Hepatocyte (in vitro differentiated cells): ENCODE measurements around the gene DOLPP1. TPM values are rescaled to one million over a fixed set of nuclear protein-coding genes. Genes with fewer than 3 reads are reported as not detected.
A peak's percentile ranks its signal among the peaks of the same experiment; 100 is the strongest.

ENCODE experiments used
- DNase-seq: peaks from one replicate; pipeline ENCODE4 v3.0.0-alpha.2; 2016; ENCODE audit warnings: low spot score
- H2AFZ ChIP-seq: fragments of 200-600 bp; sonication (generic); 2 replicates; pipeline ENCODE4 v1.6.0; 2016; ENCODE audit warnings: antibody characterized with exemption, mild to moderate bottlenecking
- H3K27ac ChIP-seq: fragments of 200-600 bp; sonication (generic); 2 replicates; pipeline ENCODE4 v1.5.1; 2016; ENCODE audit warnings: mild to moderate bottlenecking
- H3K27me3 ChIP-seq: fragments of 200-600 bp; sonication (generic); 2 replicates; pipeline ENCODE4 v1.6.1; 2016
- H3K36me3 ChIP-seq: fragments of 200-600 bp; sonication (generic); replicated peaks from 2 replicates; pipeline ENCODE4 v1.5.1; 2016; ENCODE audit warnings: low read depth; ENCODE audit not compliant: insufficient read depth
- H3K4me1 ChIP-seq: fragments of 200-600 bp; sonication (generic); 2 replicates; pipeline ENCODE4 v1.5.1; 2016; ENCODE audit warnings: mild to moderate bottlenecking, moderate library complexity; ENCODE audit not compliant: insufficient read depth
- H3K4me2 ChIP-seq: fragments of 200-600 bp; sonication (generic); 2 replicates; pipeline ENCODE4 v1.6.0; 2016
- H3K4me3 ChIP-seq: fragments of 200-600 bp; sonication (generic); 2 replicates; pipeline ENCODE4 v1.5.1; 2016; ENCODE audit warnings: mild to moderate bottlenecking
- H3K79me2 ChIP-seq: fragments of 200-600 bp; sonication (generic); 2 replicates; pipeline ENCODE4 v1.6.0; 2017; ENCODE audit warnings: mild to moderate bottlenecking
- H3K9me2 ChIP-seq: fragments of 200-600 bp; sonication (generic); replicated peaks from 2 replicates; pipeline ENCODE4 v1.6.0; 2017; ENCODE audit warnings: mild to moderate bottlenecking; ENCODE audit not compliant: insufficient read depth
- H3K9me3 ChIP-seq: fragments of 200-600 bp; sonication (generic); 2 replicates; pipeline ENCODE4 v1.5.1; 2016; ENCODE audit warnings: low read depth, mild to moderate bottlenecking
- H4K20me1 ChIP-seq: fragments of 200-600 bp; sonication (generic); 2 replicates; pipeline ENCODE4 v1.6.0; 2016; ENCODE audit warnings: mild to moderate bottlenecking; ENCODE audit not compliant: insufficient read depth, poor library complexity, severe bottlenecking
- CTCF ChIP-seq: fragments of 200-600 bp; sonication (generic); IDR thresholded peaks from 2 replicates; pipeline ENCODE4 v1.5.1; 2016; ENCODE audit warnings: antibody characterized with exemption, mild to moderate bottlenecking; ENCODE audit not compliant: poor library complexity
- EZH2 ChIP-seq: fragments of 200-600 bp; sonication (generic); IDR thresholded peaks from 2 replicates; pipeline ENCODE4 v1.6.1; 2016; ENCODE audit warnings: antibody characterized with exemption, mild to moderate bottlenecking, borderline replicate concordance
- EZH2phosphoT487 ChIP-seq: fragments of 200-600 bp; sonication (generic); IDR thresholded peaks from one replicate; pipeline ENCODE4 v1.6.1; 2018; ENCODE audit warnings: antibody characterized with exemption, mild to moderate bottlenecking, low read depth, moderate library complexity; ENCODE audit not compliant: unreplicated experiment, severe bottlenecking
- whole genome bisulfite sequencing: methylation state at CpG from one replicate; pipeline ENCODE4 v1.1.6; 2016; ENCODE audit warnings: low lambda C conversion rate; ENCODE audit errors: missing lambda C conversion rate; 5-methylcytosine and 5-hydroxymethylcytosine counted together
- polyA plus RNA-seq: library from polyadenylated mRNA; unstranded; fragments of >200 nt; fragmentation: Nextera tagmentation; extraction: Ambion mirVana; gene quantifications from 2 replicates; pipeline ENCODE4 v1.2.1, GENCODE V29; 2016
- total RNA-seq: library from RNA; depleted of rRNA; stranded (reverse); fragments of >200 nt; gene quantifications from 2 replicates; pipeline ENCODE4 v1.2.3, GENCODE V29; 2014

Gene DOLPP1
- total and polyA plus RNA-seq, 2 experiments from 2014 or later = 16.2 to 20.6 TPM

DNA sequence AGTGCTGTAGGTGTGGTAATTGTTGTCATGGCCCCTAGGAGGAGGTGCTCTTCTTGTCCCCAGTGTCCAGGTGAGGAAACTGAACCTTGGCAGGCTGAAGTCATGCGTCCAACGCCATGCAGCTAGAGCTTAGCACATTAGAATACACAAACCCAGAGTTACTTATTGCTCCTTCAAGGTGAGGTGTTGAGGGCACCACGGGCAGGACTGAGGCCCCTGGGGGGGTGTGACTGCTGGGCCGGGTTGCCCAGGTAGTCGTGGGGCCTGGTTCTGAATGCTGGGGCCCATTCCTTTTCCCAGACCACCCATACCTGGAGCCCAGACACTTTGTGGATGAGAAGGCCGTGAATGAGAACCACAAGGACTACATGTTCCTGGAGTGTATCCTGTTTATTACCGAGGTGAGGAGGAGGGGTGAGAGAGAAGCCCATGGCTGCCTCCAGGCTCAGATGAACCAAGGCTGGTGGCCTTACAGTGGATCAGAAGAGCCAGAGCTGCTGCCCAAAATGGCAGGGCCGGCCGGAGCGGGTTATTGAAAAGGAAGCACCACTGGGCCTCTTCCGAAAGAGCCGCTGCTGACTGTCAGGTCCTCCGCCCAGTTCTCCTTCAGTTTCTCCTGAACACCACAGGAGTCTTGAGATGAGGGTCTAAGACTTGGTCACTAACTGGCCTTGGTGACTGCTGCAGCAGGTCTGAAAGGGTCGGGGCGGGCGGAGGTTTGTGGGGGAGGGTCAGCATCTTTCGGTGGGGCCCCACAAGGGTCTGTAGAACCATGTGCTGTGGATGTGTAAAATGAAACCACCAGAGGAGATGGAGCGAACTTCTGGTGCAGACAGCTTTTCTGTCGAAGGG lies 56.6 kb downstream of the DOLPP1 start:
- Histone ChIP-seq H3K9me3 (no peaks in the 10 kb centered on the region), H3K4me3 (no peak overlapping the region), H3K4me1 (peaks cover 34% of the 10 kb centered on the region), H4K20me1 (no peaks in the 10 kb centered on the region), H3K79me2 (peaks cover 15% of the 10 kb centered on the region), H3K4me2 (no peak overlapping the region), H3K36me3 (no peaks in the 10 kb centered on the region), H3K9me2 (no peaks in the 10 kb centered on the region), H3K27me3 (no peaks in the 10 kb centered on the region), H3K27ac (peak overlapping the region; percentile 100), H2AFZ (no peak overlapping the region)
- DNase-seq = no peak
- TF ChIP-seq EZH2phosphoT487 (no peak), EZH2 (no peak), CTCF (no peak)
- WGBS = 89% methylated on average over 19 of the region's 19 CpGs

GRCh38 chr9:129138144-129138462 lies 57.2 kb downstream of the DOLPP1 start:
- H3K79me2 ChIP-seq = peaks cover 19% of the 10 kb centered on the region
- H3K36me3 ChIP-seq = no peaks in the 10 kb centered on the region
- no peaks in the 10 kb centered on the region for H4K20me1 ChIP-seq
- no peaks in the 10 kb centered on the region for H3K27me3 ChIP-seq
- no peaks in the 10 kb centered on the region for H3K9me2 ChIP-seq
- H3K4me3 ChIP-seq = no peak overlapping the region
- H3K4me1 ChIP-seq = peaks cover 38% of the 10 kb centered on the region
- no peak overlapping the region for H2AFZ ChIP-seq
- H3K9me3 ChIP-seq = no peaks in the 10 kb centered on the region
- WGBS = 81% methylated on average over 9 of the region's 9 CpGs
- H3K27ac ChIP-seq = peak overlapping the region; percentile 100
- DNase-seq = no peak
- no peak for TF ChIP-seq CTCF
- TF ChIP-seq EZH2 = no peak
- no peak for TF ChIP-seq EZH2phosphoT487
- no peak overlapping the region for H3K4me2 ChIP-seq

DNA sequence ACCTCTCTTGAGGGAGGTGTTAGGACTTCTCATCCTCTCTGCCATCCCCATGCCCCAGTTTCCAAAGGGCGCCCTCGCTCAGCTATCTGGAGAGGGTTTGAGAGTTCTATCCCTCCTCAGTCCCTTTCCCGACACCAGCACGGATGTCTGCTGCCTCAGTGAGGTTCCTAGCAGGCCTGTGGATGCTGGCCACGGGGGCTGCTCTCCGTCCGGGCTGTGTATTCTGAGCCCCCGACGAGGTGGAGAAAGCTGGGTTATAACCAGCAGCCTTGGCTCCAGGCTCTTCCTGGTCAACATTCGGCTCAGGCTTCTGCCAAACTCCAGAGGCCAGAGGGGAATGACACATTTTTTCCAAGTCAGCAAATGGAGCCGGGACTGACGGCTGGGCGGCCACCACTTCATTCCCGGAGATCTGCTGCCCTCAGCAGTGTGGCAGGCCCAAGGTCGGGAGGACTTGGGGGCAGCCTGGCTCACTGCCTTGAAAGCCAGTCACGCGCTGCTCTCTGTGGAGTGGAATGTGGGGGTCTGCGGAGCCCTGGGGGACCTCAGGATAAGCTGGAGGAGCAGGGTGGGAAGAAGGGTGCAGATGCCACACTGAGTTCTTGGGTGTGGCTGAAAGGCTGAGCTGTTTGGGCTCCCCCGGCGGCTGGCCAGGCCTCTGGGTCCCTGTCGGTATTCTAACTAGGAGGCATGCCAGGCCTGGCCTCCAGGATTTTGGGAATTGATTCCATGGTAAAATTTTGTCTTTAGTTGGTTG lies 57.7 kb downstream of the DOLPP1 start:
- H3K4me2 ChIP-seq = no peak overlapping the region
- peak overlapping the region; percentile 100 for H3K27ac ChIP-seq
- no peaks in the 10 kb centered on the region for H3K36me3 ChIP-seq
- DNase-seq = peak; percentile 55
- no peaks in the 10 kb centered on the region for H3K9me2 ChIP-seq
- TF ChIP-seq EZH2phosphoT487 (no peak), CTCF (no peak), EZH2 (no peak)
- H3K27me3 ChIP-seq = no peaks in the 10 kb centered on the region
- no peaks in the 10 kb centered on the region for H4K20me1 ChIP-seq
- H3K4me1 ChIP-seq = peaks cover 44% of the 10 kb centered on the region
- WGBS = 68% methylated on average over 21 of the region's 21 CpGs
- H2AFZ ChIP-seq = no peak overlapping the region
- H3K9me3 ChIP-seq = no peaks in the 10 kb centered on the region
- H3K4me3 ChIP-seq = no peak overlapping the region
- peaks cover 23% of the 10 kb centered on the region for H3K79me2 ChIP-seq
